HepG2 (cell line): Measurements from ENCODE around the gene SLC24A2. TPM values are rescaled to one million over a fixed set of nuclear protein-coding genes. Genes with fewer than 3 reads are reported as not detected.

Experiments used
- ATAC-seq: fragments of 200-7000 bp; cut with Tn5 transposase; 3 replicates; pipeline ENCODE4 v1.9.1; 2020; ENCODE audit warnings: mild to moderate bottlenecking, moderate library complexity
- BruUV-seq: library from RNA; stranded (reverse); fragments of 400-500 nt; replicated peaks from 2 replicates; lab custom pipeline; 2021; lab: Mats Ljungman, UMichigan
- CTCF ChIA-PET: fragments of 300-600 bp; formaldehyde crosslinking; extraction: SDS; loops from one replicate; lab custom pipeline; 2021; ENCODE audit warnings: low total read pairs, inconsistent platforms, low intra/inter-chr PET ratio; lab: Yijun Ruan, JAX
- POLR2A ChIA-PET: fragments of 350-600 bp; sonication (Branson Sonifier 250); formaldehyde crosslinking; loops from one replicate; lab custom pipeline; 2020; ENCODE audit warnings: antibody characterized with exemption, inconsistent platforms; lab: Yijun Ruan, JAX
- DNase-seq: peaks from one replicate; pipeline ENCODE4 v3.0.0-alpha.2; 2015; ENCODE audit warnings: low spot score
- FAIRE-seq: peaks from 3 replicates; lab custom pipeline; 2011; peaks lifted over from hg19 to GRCh38; lab: Jason Lieb, UNC
- H2AFZ ChIP-seq: one replicate; pipeline ENCODE4 v1.6.1; 2011; ENCODE audit warnings: low read length, inconsistent platforms
- H3K27ac ChIP-seq: fragments of 300-600 bp; 3 replicates; pipeline ENCODE4 v1.8.0; 2011; ENCODE audit warnings: mixed run types, mild to moderate bottlenecking, mixed read lengths, low read length, inconsistent platforms; ENCODE audit not compliant: insufficient read depth; ENCODE audit errors: extremely low read length
- H3K27me3 ChIP-seq, 2 experiments: fragments of 200-600 bp in 1 of 2; 2 replicates in 1 of 2; 3 replicates in 1 of 2; pipeline versions ENCODE4 v1.6.0 to v1.8.0; 2011; ENCODE audit warnings: low read length in 2 of 2, mild to moderate bottlenecking in 2 of 2, moderate library complexity in 2 of 2, inconsistent platforms in 1 of 2; ENCODE audit not compliant: insufficient read depth in 2 of 2, control insufficient read depth in 1 of 2
- H3K36me3 ChIP-seq, 2 experiments: fragments of 200-600 bp in 1 of 2; replicated peaks in 1 of 2; 2 replicates in 1 of 2; 3 replicates in 1 of 2; pipeline versions ENCODE4 v1.5.1 to v1.8.0; 2011; ENCODE audit warnings: low read length in 2 of 2, inconsistent platforms in 1 of 2; ENCODE audit not compliant: insufficient read depth in 2 of 2, control insufficient read depth in 1 of 2
- H3K4me1 ChIP-seq: 2 replicates; pipeline ENCODE4 v1.5.1; 2012; ENCODE audit warnings: low read length, inconsistent platforms; ENCODE audit not compliant: insufficient read depth
- H3K4me2 ChIP-seq: 2 replicates; pipeline ENCODE4 v1.6.0; 2011; ENCODE audit warnings: low read depth, low read length, inconsistent platforms
- H3K4me3 ChIP-seq, 3 experiments: fragments of 200-600 bp in 1 of 3; sonication (generic), shearing (Covaris generic) in 1 of 3; replicated peaks in 1 of 3; 2 replicates each; pipeline ENCODE4 v1.5.1; 2011 to 2016; ENCODE audit warnings: low read length in 3 of 3, inconsistent platforms in 2 of 3, low read depth in 2 of 3, mild to moderate bottlenecking in 2 of 3, control low read depth in 1 of 3, mixed read lengths in 1 of 3; ENCODE audit not compliant: insufficient read depth in 1 of 3
- H3K79me2 ChIP-seq: one replicate; pipeline ENCODE4 v1.6.1; 2011; ENCODE audit warnings: low read length, inconsistent platforms; ENCODE audit not compliant: insufficient read depth
- H3K9ac ChIP-seq: 2 replicates; pipeline ENCODE4 v1.6.0; 2011; ENCODE audit warnings: mild to moderate bottlenecking, low read depth, low read length, inconsistent platforms; ENCODE audit not compliant: insufficient read depth
- H3K9me3 ChIP-seq: 2 replicates; pipeline ENCODE4 v1.5.1; 2012; ENCODE audit warnings: mild to moderate bottlenecking, low read length
- H4K20me1 ChIP-seq: 2 replicates; pipeline ENCODE4 v1.6.0; 2011; ENCODE audit warnings: inconsistent platforms, mild to moderate bottlenecking, low read length, moderate library complexity; ENCODE audit not compliant: insufficient read depth
- GLI4 ChIP-seq: sonication (generic); formaldehyde crosslinking; IDR thresholded peaks from 2 replicates; pipeline ENCODE4 v1.5.1; 2020; ENCODE audit warnings: missing genetic modification reagents, mild to moderate bottlenecking, moderate library complexity, borderline replicate concordance
- HHEX ChIP-seq: IDR thresholded peaks from 2 replicates; pipeline ENCODE4 v1.6.1; 2016; ENCODE audit warnings: control low read depth
- HOXA7 ChIP-seq: sonication (generic); formaldehyde crosslinking; IDR thresholded peaks from 2 replicates; pipeline ENCODE4 v1.8.1; 2022; ENCODE audit warnings: mild to moderate bottlenecking, missing genetic modification reagents, moderate library complexity
- KDM2A ChIP-seq: sonication (generic); formaldehyde crosslinking; IDR thresholded peaks from 2 replicates; pipeline ENCODE4 v1.4.0; 2020; ENCODE audit warnings: low read depth, missing genetic modification reagents, borderline replicate concordance
- MED13 ChIP-seq: sonication (generic); formaldehyde crosslinking; IDR thresholded peaks from 2 replicates; pipeline ENCODE4 v1.5.0; 2020; ENCODE audit warnings: missing genetic modification reagents
- MZF1 ChIP-seq: sonication (generic); formaldehyde crosslinking; IDR thresholded peaks from 2 replicates; pipeline ENCODE4 v1.8.1; 2023; ENCODE audit warnings: mild to moderate bottlenecking, missing genetic modification reagents, borderline replicate concordance
- SP1 ChIP-seq, 2 experiments: fragments of 450-650 bp in 1 of 2; sonication (generic) in 1 of 2; formaldehyde crosslinking in 1 of 2; IDR thresholded peaks; 2 replicates each; pipeline versions ENCODE4 v1.4.0 to v1.6.1; 2016 to 2020; ENCODE audit warnings: missing genetic modification reagents in 1 of 2
- TARDBP ChIP-seq: sonication (generic); formaldehyde crosslinking; IDR thresholded peaks from 2 replicates; pipeline ENCODE4 v1.8.0; 2022; ENCODE audit warnings: mild to moderate bottlenecking, missing genetic modification reagents
- TEAD3 ChIP-seq: optimal IDR thresholded peaks from 2 replicates; pipeline ENCODE3; 2016; ENCODE audit warnings: borderline replicate concordance
- ZNF501 ChIP-seq: sonication (generic); formaldehyde crosslinking; IDR thresholded peaks from 2 replicates; pipeline ENCODE4 v1.5.1; 2020; ENCODE audit warnings: mild to moderate bottlenecking, moderate library complexity, missing genetic modification reagents
- ZNF563 ChIP-seq: sonication (generic); formaldehyde crosslinking; IDR thresholded peaks from 2 replicates; pipeline ENCODE4 v1.8.0; 2022; ENCODE audit warnings: mild to moderate bottlenecking, moderate library complexity, missing genetic modification reagents
- ZNF761 ChIP-seq: sonication (generic); formaldehyde crosslinking; conservative IDR thresholded peaks from 2 replicates; pipeline ENCODE4 v1.4.0; 2020; ENCODE audit warnings: mild to moderate bottlenecking, missing genetic modification reagents
- ZNF776 ChIP-seq: sonication (generic); formaldehyde crosslinking; IDR thresholded peaks from 2 replicates; pipeline ENCODE4 v1.4.0; 2020; ENCODE audit warnings: mild to moderate bottlenecking, missing genetic modification reagents
- ZNF879 ChIP-seq: sonication (generic); formaldehyde crosslinking; IDR thresholded peaks from 2 replicates; pipeline ENCODE4 v1.8.1; 2023; ENCODE audit warnings: missing genetic modification reagents
- WGBS: methylation state at CpG from one replicate; pipeline ENCODE4 v1.1.6; 2017; ENCODE audit warnings: low lambda C conversion rate; 5-methylcytosine and 5-hydroxymethylcytosine counted together
- in situ Hi-C: cut with HindIII; loops from 2 replicates; pipeline ENCODE4 v1.10.0; 2017; ENCODE audit warnings: low pct_unique_long_range_greater_than_20kb; ENCODE audit not compliant: extremely low pct_ligation_motif_present
- intact Hi-C: fragments of 100-400 bp; cut with micrococcal nuclease; formaldehyde crosslinking; loops from one replicate; pipeline ENCODE4 v1.10.0; 2022; ENCODE audit not compliant: unreplicated experiment
- polyA plus RNA-seq, 8 experiments: library from polyadenylated mRNA; depleted of rRNA in 3 of 8; stranded (reverse) in 7 of 8; unstranded in 1 of 8; fragments of >200 nt; fragmentation: Illumina TruSeq in 4 of 8; extraction: Trizol in 4 of 8; gene quantifications; 2 replicates each; pipeline versions ENCODE4 v1.2.1 to v1.2.3, GENCODE V29; 2011 to 2016; ENCODE audit warnings: low read depth in 4 of 8, missing spikeins in 1 of 8, mixed read lengths in 1 of 8; ENCODE audit not compliant: insufficient read depth in 1 of 8
- total RNA-seq, 5 experiments: library from RNA; depleted of rRNA; stranded (reverse); fragments of >200 nt; fragmentation: Illumina TruSeq; extraction: Trizol; gene quantifications; 2 replicates each; pipeline ENCODE4 v1.2.3, GENCODE V29; 2016; ENCODE audit warnings: low read depth in 1 of 5
- TF ChIP-seq, protein P1 (sequence below): sonication (generic); formaldehyde crosslinking; IDR thresholded peaks from 2 replicates; pipeline ENCODE4 v1.4.0; 2020; ENCODE audit warnings: mild to moderate bottlenecking, missing genetic modification reagents

The SLC24A2 gene
- total and polyA plus RNA-seq, 2 of the 13 experiments (the other 11 are each of a cell fraction or from before 2014, with no cell fraction given): under 0.01 TPM; not detected in 1

DNA sequence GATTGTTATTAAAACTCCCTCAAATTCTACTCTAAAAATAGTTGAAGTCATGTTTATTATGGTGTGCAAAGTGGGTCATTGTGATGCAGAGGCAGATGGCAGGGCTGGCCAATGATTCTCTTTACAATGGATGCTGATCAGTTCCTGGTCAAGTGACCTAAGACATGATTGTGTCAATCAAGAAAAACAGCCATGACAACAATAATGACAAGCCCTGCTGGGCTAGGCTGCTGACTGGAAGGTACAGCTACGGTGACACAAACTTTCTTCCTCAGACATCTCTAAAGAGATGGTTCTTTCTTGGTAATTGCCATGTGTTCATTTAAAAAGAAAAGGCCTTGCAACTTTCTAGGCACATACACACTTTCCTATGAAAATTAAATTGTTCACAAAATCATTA is 3.6 kb downstream of the SLC24A2 start:
- 7% methylated on average over 1 of the region's 1 CpG for WGBS
- no TSS peak for BruUV-seq
- no peak for FAIRE-seq
- ATAC-seq: no peak
- H2AFZ ChIP-seq: no peak overlapping the region
- no peaks in the 10 kb centered on the region for H3K36me3 ChIP-seq
- CTCF ChIA-PET: no interaction called here
- intact Hi-C loops (no loop called here), in situ Hi-C loops (no loop called here)
- H3K4me2 ChIP-seq: no peak overlapping the region
- TF ChIP-seq, protein P1, sequence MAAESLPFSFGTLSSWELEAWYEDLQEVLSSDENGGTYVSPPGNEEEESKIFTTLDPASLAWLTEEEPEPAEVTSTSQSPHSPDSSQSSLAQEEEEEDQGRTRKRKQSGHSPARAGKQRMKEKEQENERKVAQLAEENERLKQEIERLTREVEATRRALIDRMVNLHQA (CRISPR knock-in tag): no peak
- TF ChIP-seq HHEX (no peak), ZNF501 (no peak), HOXA7 (CRISPR knock-in tag) (no peak), MED13 (no peak), TEAD3 (CRISPR knock-in tag) (no peak), ZNF563 (CRISPR knock-in tag) (no peak), SP1 (IDR thresholded peaks at IDR 0.05) (no peak), SP1 (CRISPR knock-in tag; IDR thresholded peaks at IDR 0.05) (no peak), ZNF761 (no peak), GLI4 (no peak), ZNF776 (no peak)
- H3K9ac ChIP-seq: no peak overlapping the region
- H3K79me2 ChIP-seq: no peaks in the 10 kb centered on the region
- H3K27me3 ChIP-seq: no peaks in the 10 kb centered on the region
- no peak overlapping the region for H3K27ac ChIP-seq
- H3K9me3 ChIP-seq: no peaks in the 10 kb centered on the region
- DNase-seq: no peak
- POLR2A ChIA-PET: no interaction called here
- no peaks in the 10 kb centered on the region for H4K20me1 ChIP-seq
- no peaks in the 10 kb centered on the region for H3K4me1 ChIP-seq
- H3K4me3 ChIP-seq: no peak overlapping the region

DNA sequence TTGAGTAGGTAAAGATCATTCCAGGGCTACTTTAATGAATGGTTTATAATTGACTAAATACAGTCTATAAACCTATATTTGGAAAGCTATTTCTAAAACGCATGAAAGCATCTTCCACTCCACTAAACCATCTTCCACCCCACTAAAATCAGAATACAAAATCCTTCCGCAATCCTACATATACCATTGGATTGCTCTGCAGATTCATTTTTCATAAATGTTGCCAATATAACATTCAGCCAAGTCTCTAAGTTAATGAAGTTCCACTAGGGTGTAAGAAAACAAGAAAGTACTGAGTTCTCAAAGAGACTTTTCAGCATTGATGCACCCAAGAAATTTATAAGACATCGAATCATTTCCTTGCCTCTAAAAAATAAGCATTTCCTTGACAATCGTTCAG is 4.7 kb downstream of the SLC24A2 start:
- intact Hi-C loops (no loop called here), in situ Hi-C loops (no loop called here)
- no peak overlapping the region for H3K27ac ChIP-seq
- no peak overlapping the region for H3K9ac ChIP-seq
- no peaks in the 10 kb centered on the region for H3K79me2 ChIP-seq
- FAIRE-seq (no peak), ATAC-seq (no peak), DNase-seq (no peak)
- H3K36me3 ChIP-seq: no peaks in the 10 kb centered on the region
- H2AFZ ChIP-seq: no peak overlapping the region
- WGBS: 23% methylated on average over 4 of the region's 4 CpGs
- TF ChIP-seq ZNF879 (CRISPR knock-in tag) (no peak), TARDBP (CRISPR knock-in tag) (no peak), MZF1 (CRISPR knock-in tag) (no peak), ZNF776 (no peak), KDM2A (CRISPR knock-in tag) (no peak)
- no peaks in the 10 kb centered on the region for H4K20me1 ChIP-seq
- ChIA-PET CTCF (no interaction called here), POLR2A (no interaction called here)
- H3K27me3 ChIP-seq: no peaks in the 10 kb centered on the region
- H3K4me2 ChIP-seq: no peak overlapping the region
- H3K9me3 ChIP-seq: no peaks in the 10 kb centered on the region
- H3K4me1 ChIP-seq: no peaks in the 10 kb centered on the region
- H3K4me3 ChIP-seq: no peak overlapping the region
- no TSS peak for BruUV-seq
